ENCODE results near the gene PRAMEF18. TPM values are rescaled to one million over a fixed set of nuclear protein-coding genes. Genes with fewer than 3 reads are reported as not detected.
"Not testable (repeated sequence)": the region's sequence is repeated elsewhere in the genome, so short reads cannot be mapped to it uniquely, and the experiment has no call there.

Gene PRAMEF18
- total and polyA plus RNA-seq, 2 experiments from 2014 or later: not detected

- H3K4me1 ChIP-seq (ENCODE audit: insufficient read depth); H4K20me1 ChIP-seq (replicated peaks; ENCODE audit: insufficient read depth); H3K27ac ChIP-seq (ENCODE audit: low read depth); H3K9me2 ChIP-seq (ENCODE audit: insufficient read depth); H3F3A ChIP-seq (replicated peaks; ENCODE audit: low read depth); H2AFZ ChIP-seq; H3K4me1 Mint-ChIP-seq; H3K79me2 ChIP-seq (replicated peaks; ENCODE audit: insufficient read depth); H3K4me3 Mint-ChIP-seq; ATAC-seq; H3K4me3 ChIP-seq; H3K27ac Mint-ChIP-seq; H3K4me2 ChIP-seq; H3K27me3 Mint-ChIP-seq (ENCODE audit: insufficient read depth, low read depth, poor library complexity); H3K27me3 ChIP-seq (ENCODE audit: insufficient read depth); DNase-seq (ENCODE audit: low spot score): not testable (repeated sequence)
- Mint-ChIP-seq H3K9me3 (peaks cover 97% of the 10 kb centered on the region), H3K36me3 (ENCODE audit: low read depth) (peaks cover 60% of the 10 kb centered on the region)
- H3K36me3 ChIP-seq (ENCODE audit: insufficient read depth): peaks cover 11% of the 10 kb centered on the region
Measured at GRCh38 chr1:13230601-13231000, 4.6 kb upstream of the PRAMEF18 start.

DNA sequence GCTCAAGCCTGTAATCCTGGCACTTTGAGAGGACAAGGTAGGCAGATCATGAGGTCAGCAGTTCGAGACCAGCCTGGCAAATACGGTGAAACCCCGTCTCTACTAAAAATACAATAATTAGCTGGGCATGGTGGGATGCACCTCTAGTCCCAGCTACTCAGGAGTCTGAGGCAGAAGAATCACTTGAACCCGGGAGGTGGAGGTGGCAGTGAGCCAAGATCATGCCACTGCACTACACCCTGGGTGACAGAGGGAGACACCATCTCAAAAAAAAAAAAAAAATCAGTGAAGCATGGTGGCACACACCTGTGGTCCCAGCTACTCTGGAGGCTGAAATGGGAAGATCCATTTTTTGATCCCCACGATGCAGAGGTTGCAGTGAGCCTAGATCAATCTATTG is 4.1 kb upstream of the PRAMEF18 start:
- H2AFZ ChIP-seq; H3K79me2 ChIP-seq (replicated peaks; ENCODE audit: insufficient read depth); DNase-seq (ENCODE audit: low spot score); H4K20me1 ChIP-seq (replicated peaks; ENCODE audit: insufficient read depth); H3K36me3 ChIP-seq (ENCODE audit: insufficient read depth); H3K4me3 ChIP-seq; ATAC-seq; H3K27me3 Mint-ChIP-seq (ENCODE audit: insufficient read depth, low read depth, poor library complexity); H3K4me2 ChIP-seq; H3K27ac Mint-ChIP-seq; H3K4me1 ChIP-seq (ENCODE audit: insufficient read depth); H3K27me3 ChIP-seq (ENCODE audit: insufficient read depth); H3K4me1 Mint-ChIP-seq; H3K9me2 ChIP-seq (ENCODE audit: insufficient read depth); H3K4me3 Mint-ChIP-seq; H3F3A ChIP-seq (replicated peaks; ENCODE audit: low read depth); H3K27ac ChIP-seq (ENCODE audit: low read depth): not testable (repeated sequence)
- Mint-ChIP-seq H3K9me3 (peaks cover 94% of the 10 kb centered on the region), H3K36me3 (ENCODE audit: low read depth) (peaks cover 60% of the 10 kb centered on the region)

DNA sequence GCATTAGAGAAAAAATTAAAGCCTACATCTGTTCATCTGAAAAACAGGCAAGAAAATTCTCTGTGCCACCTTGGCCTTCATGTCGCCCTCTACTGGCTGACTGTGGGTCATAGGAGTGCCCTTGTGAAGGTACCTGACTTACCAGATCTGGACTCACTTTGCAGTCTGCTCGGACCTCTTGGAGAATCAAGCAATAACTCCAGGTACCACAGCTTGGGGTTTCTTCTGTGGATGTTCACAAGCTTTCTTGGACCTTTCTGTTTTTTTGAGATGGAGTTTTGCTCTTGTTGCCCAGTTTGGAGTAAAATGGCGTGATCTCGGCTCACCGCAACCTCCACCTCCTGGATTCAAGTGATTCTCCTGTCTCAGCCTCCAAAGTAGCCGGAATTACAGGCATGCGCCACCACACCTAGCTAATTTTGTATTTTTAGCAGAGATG is 2.4 kb upstream of the PRAMEF18 start:
- no peaks in the 10 kb centered on the region for H4K20me1 ChIP-seq (replicated peaks; ENCODE audit: insufficient read depth)
- no peak overlapping the region for H2AFZ ChIP-seq
- no peaks in the 10 kb centered on the region for H3K79me2 ChIP-seq (replicated peaks; ENCODE audit: insufficient read depth)
- H3F3A ChIP-seq (replicated peaks; ENCODE audit: low read depth): no peaks in the 10 kb centered on the region
- ATAC-seq (no peak), DNase-seq (ENCODE audit: low spot score) (peak; percentile 29)
- peaks cover 87% of the 10 kb centered on the region for H3K9me3 Mint-ChIP-seq
- no peak overlapping the region for H3K27ac ChIP-seq (ENCODE audit: low read depth)
- no peaks in the 10 kb centered on the region for H3K4me1 ChIP-seq (ENCODE audit: insufficient read depth)
- H3K9me2 ChIP-seq (ENCODE audit: insufficient read depth): no peaks in the 10 kb centered on the region
- H3K27me3 Mint-ChIP-seq (ENCODE audit: insufficient read depth, low read depth, poor library complexity): peaks cover 6% of the 10 kb centered on the region
- peaks cover 8% of the 10 kb centered on the region; the same call in 1 of the 2 replicates for H3K36me3 ChIP-seq (ENCODE audit: insufficient read depth)
- H3K27me3 ChIP-seq (ENCODE audit: insufficient read depth): no peaks in the 10 kb centered on the region
- peaks cover 56% of the 10 kb centered on the region for H3K36me3 Mint-ChIP-seq (ENCODE audit: low read depth)
- H3K27ac Mint-ChIP-seq: no peak overlapping the region
- no peak overlapping the region for H3K4me2 ChIP-seq
- H3K4me3 ChIP-seq: no peak overlapping the region
- no peak for TF ChIP-seq POLR2AphosphoS5 (IDR thresholded peaks at IDR 0.05; ENCODE audit: low read depth)
- peak; percentile 40 to 45 for TF ChIP-seq CTCF (conservative IDR thresholded peaks at IDR 0.05; ENCODE audit: low read depth in 2 of 2)
- no peaks in the 10 kb centered on the region for H3K4me1 Mint-ChIP-seq
- H3K4me3 Mint-ChIP-seq: no peak overlapping the region

DNA sequence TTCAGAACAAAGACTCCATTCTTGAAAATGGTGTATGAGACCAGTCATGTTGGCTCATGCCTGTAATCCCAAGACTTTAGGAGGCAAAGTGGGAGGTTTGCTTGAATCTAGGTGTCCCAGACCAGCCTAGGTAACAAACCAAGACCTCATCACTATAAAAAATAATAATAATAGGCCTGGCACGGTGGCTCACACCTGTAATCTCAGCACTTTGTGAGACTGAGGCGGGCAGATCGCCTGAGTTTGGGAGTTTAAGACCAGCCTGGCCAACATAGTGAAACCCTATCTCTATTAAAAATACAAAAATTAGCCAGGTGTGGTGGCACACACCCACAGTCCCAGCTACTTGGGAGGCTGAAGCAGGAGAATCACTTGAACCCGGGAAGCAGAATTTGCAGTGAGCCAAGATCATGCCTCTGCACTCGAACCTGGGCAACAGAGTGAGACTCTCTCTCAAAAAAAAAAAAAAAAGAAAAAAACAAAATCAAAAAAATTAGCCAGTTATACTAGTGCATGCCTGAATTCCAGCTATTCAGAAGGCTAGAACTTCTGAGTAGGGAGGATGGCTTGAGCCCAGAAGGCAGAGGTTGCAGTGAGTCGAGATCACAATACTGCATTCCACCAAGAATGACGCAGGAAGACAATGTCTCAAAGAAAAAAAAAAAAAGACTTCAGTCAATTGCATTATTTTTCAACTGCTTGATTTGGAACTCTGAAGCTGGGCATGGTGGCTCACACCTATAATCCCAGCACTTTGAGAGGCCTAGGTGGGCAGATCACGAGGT is 1.5 kb upstream of the PRAMEF18 start:
- not testable (repeated sequence) for H3K27me3 ChIP-seq (ENCODE audit: insufficient read depth); H3K27me3 Mint-ChIP-seq (ENCODE audit: insufficient read depth, low read depth, poor library complexity); H3K4me2 ChIP-seq; ATAC-seq; H3K79me2 ChIP-seq (replicated peaks; ENCODE audit: insufficient read depth); DNase-seq (ENCODE audit: low spot score); H3K4me1 ChIP-seq (ENCODE audit: insufficient read depth); H3K4me3 Mint-ChIP-seq; H3K9me2 ChIP-seq (ENCODE audit: insufficient read depth); H3F3A ChIP-seq (replicated peaks; ENCODE audit: low read depth); H3K4me1 Mint-ChIP-seq; H2AFZ ChIP-seq; H4K20me1 ChIP-seq (replicated peaks; ENCODE audit: insufficient read depth); H3K27ac ChIP-seq (ENCODE audit: low read depth); H3K27ac Mint-ChIP-seq; H3K4me3 ChIP-seq; H3K36me3 ChIP-seq (ENCODE audit: insufficient read depth)
- Mint-ChIP-seq H3K9me3 (peaks cover 78% of the 10 kb centered on the region), H3K36me3 (ENCODE audit: low read depth) (peaks cover 49% of the 10 kb centered on the region)

Measured in GM23338 (cell line).